DMS53 treated with DMSO at 0.1 percent for 48 hours (cell line): ENCODE data around the gene ERMAP.
A peak's percentile ranks its signal among the peaks of the same experiment; 100 is the strongest.
"Not testable (repeated sequence)": the region's sequence is repeated elsewhere in the genome, so short reads cannot be mapped to it uniquely, and the experiment has no call there.

ENCODE experiments used
- DNase-seq: peaks from one replicate; lab custom pipeline; 2025; ENCODE audit not compliant: unreplicated experiment; lab: John Stamatoyannopoulos, UW

The ERMAP gene

GRCh38 chr1:42806593-42806992 lies 10.3 kb upstream of the ERMAP start:
- DNase-seq: no peak

DNA sequence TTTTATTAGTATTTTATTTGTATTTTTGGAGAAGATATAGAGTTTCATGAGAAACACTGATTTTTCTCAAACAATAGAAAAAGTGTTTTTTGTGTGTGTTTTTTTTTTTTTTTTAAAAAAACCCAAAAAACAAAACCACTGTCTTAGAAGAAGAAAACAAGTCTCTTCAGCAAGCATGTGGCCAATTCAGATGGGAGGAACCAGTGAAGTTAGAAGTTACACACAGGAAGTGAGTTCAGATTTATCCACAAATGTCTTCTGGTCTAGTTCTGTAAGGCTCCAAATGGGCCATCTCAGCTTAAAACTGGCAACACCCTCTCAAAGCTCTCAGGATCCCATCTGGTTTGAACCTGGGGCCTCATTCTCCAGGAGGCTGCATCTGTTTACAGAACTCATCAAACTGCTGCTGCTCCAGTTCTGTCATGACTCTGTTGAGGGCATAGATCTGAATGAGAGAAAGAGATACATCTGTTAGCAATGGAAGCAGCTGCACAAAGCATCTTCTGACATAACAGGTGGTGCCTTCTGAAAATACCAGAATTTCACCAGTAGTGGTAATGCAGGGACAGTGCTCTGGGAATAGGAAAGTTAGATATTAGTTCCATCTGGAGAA lies 9.8 kb upstream of the ERMAP start:
- DNase-seq: no peak

- not testable (repeated sequence) for DNase-seq
These were observed 2.1 kb upstream of the ERMAP start for GRCh38 chr1:42814815-42815214.

DNA sequence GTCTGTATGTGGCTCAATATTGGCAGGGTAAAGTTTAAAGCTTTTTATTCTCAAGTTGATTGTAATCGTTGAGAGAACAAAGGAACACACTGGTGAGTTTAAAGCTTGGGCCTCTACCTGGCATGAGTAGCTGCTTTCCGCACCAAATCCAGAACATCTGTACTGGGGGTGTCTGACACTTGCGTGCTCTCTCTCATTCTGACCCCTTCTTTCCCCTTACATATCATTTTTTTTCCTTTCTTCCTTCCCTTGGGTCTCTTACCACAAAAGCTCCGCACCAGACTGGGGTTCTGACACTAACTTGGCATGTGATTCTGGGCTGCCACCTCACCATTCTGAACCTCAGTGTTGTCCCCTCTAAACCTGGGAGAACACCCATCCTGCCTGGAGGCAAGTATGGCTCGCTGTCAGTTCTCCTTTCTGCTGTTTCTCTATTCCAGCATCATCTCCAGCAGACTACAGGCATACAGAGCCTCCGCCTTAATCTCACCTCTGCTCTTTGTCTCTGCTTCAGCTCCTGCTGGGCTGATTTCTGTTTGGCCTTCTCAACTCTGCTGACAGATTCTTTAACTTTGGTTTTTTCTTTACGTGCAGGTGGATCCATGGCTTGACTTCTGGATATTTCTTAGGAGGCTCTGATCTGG lies 859 bp upstream of the ERMAP start:
- peak; percentile 48 for DNase-seq

- DNase-seq: no peak
These were observed 482 bp downstream of the ERMAP start for GRCh38 chr1:42817440-42817767.

GRCh38 chr1:42817976-42818375 lies 1.1 kb downstream of the ERMAP start:
- DNase-seq: no peak

GRCh38 chr1:42820813-42821212 lies 3.9 kb downstream of the ERMAP start:
- no peak for DNase-seq

DNA sequence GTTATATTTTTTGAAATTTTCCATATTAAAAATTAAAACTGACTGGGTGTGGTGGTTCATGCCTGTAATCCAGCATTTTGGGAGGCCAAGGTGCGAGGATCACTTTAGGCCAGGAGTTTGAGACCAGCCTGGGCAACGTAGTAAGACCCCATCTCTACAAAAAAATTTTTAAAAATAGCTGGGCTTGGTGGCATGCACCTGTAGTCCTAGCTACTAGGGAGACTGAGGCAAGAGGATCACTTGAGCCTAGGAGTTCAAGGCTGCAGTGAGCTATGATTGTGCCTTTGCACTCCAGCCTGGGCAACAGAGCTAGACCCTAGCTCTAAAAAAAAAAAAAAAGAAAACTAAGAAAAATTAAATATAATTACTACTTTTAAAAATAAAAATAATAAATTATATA lies 4.8 kb downstream of the ERMAP start:
- DNase-seq: no peak

GRCh38 chr1:42822800-42823392 lies 6.0 kb downstream of the ERMAP start:
- no peak for DNase-seq

- DNase-seq: no peak
These were observed 7.6 kb downstream of the ERMAP start for GRCh38 chr1:42824481-42825035.

DNA sequence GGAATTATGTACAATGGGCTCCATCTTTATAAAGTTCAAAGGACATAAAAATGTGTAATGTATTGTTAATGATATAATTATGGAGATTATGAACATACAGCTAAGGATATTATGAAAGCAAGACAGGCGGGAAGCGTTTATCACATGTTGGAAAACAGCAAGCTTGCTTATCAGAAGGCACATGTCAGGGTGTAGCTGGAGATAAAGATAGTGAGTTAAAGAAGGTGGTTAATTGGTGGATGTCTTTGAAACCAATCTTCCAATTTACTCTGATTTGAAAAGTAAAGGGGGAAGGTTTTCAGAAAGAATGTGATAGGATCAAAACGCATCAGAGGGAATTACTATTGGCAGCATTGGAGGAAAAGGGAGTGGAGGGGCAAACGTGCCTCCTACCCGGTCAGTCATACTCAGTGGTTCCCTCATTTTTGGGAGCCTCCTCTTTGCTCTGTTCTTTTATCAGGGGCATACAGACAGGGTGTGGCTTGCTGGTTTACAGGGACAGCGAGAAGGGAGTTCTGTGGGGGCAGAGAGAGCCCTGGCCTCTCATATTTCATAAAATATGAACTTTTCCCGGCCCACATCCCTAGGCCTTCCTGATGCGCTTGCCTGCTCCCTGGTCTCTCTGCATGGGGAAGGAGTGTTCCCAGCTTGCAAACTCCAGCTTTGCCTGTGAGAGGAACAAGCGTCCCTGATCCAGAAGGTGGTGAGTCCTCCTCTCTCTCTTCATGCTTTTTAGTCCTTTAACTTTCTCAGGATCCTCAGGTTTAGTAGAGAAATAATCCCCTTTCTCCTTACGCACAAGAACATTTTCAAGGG lies 8.3 kb downstream of the ERMAP start:
- no peak for DNase-seq

DNA sequence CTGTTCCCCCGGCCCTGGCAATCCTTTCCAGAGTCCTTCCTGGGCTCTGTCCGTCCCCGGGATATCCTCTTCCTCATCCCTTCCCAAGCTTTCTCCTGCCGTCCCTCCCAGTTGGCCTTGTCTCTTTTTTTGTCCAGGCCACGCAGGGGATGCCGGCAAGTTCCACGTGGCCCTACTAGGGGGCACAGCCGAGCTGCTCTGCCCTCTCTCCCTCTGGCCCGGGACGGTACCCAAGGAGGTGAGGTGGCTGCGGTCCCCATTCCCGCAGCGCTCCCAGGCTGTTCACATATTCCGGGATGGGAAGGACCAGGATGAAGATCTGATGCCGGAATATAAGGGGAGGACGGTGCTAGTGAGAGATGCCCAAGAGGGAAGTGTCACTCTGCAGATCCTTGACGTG lies 13.7 kb downstream of the ERMAP start:
- DNase-seq: no peak

- no peak for DNase-seq
These were observed 14.4 kb downstream of the ERMAP start for GRCh38 chr1:42831273-42831672.

DNA sequence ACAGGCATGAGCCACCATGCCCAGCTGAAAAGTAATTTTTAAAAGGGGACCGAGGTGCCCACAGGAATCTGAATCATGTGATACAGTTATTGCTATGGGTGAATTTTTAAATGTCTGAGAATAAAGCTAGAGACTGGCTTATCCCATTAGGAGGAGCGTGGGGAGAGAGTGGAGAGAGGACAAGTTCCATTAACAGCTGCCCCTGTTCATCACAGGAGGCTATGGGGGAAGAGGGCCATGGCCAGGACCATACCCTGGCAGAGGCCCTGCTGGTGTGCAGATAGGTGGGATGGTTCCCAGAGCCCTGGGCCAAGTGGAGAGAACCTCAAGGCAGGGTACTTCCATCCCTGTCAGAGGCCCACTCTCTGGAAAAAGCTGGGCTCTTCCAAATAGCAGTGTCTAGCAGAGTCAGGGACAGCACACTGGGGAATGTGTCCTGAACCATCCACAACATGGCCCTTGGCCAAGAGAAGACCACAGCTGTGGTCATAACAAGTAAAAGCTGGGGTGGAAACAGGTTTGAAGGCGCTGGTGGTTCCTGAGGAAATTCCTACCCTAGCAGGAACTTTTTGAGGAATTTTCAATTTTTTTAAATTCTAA lies 15.8 kb downstream of the ERMAP start:
- no peak for DNase-seq

DNA sequence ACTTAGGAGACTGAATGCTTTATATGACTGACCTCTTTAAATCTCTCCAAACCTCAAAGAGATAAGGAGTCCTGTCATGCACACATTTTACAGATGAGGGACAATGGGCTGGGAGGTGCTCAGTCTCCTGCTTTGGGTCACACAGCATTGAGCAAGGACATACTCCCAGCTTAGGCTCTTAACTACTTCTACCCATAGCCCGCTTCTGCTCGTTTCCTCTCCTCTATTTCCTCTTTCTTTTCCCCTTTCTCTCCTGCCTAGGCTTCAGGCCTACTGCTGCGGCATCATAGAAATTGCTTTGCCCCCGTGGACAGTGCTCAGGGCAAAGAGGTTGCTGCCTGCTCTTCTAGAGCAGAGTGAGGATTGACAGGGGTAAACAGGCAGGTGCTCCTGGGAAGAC lies 17.1 kb downstream of the ERMAP start:
- no peak for DNase-seq

- DNase-seq: no peak
These were observed 17.9 kb downstream of the ERMAP start for GRCh38 chr1:42834803-42835202.

- no peak for DNase-seq
These were observed 18.5 kb downstream of the ERMAP start for GRCh38 chr1:42835422-42835821.

- no peak for DNase-seq
These were observed 20.8 kb downstream of the ERMAP start for GRCh38 chr1:42837709-42838108.

DNA sequence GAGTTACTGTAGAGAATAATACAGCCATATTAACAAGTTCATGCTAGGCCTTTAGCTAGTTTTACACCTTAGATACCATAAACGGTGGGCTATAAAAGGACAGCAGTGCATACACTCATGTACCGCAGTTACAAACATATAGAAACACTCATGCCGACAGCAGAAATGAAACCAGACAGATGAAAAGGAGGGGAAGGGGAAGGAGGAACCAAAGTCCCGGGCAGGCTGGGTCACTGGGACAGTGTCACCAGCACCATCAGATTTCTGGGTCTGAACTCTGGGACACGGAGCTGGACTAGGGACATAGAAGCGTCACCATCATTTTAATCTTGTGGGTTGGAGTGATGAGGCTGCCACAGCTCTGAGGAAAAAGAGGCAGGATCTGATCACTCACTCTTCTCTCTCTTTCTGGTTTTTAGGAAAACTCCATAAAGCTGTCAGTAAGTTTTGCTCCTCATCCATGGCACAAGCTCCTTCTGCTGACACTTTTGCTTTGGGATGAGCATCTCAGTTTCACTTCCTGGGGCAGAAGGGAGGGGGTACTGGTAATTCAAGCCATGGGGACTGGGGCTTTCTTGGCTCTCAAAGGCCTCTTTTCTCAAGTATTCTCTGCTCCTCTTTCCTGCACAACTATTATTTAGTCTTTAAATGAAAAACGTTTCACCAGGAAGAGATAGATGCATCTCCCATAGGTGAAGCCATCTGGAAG lies 21.7 kb downstream of the ERMAP start:
- no peak for DNase-seq

- no peak for DNase-seq
These were observed 24.1 kb downstream of the ERMAP start for GRCh38 chr1:42841010-42841409.
